Stimulated activated CD4-positive, alpha-beta T cell treated with anti-CD3 and anti-CD28 coated beads, Interleukin-2, amount 100 ng/mL, for 24 hours (primary cell): ENCODE measurements around the gene GSTT2B.
A peak's percentile ranks its signal among the peaks of the same experiment; 100 is the strongest.
"Not testable (repeated sequence)": the region's sequence is repeated elsewhere in the genome, so short reads cannot be mapped to it uniquely, and the experiment has no call there.

Experiments
- DNase-seq, 2 donors: peaks; one replicate each; pipeline ENCODE4 v3.0.0-alpha.2; 2020

Gene GSTT2B

DNA sequence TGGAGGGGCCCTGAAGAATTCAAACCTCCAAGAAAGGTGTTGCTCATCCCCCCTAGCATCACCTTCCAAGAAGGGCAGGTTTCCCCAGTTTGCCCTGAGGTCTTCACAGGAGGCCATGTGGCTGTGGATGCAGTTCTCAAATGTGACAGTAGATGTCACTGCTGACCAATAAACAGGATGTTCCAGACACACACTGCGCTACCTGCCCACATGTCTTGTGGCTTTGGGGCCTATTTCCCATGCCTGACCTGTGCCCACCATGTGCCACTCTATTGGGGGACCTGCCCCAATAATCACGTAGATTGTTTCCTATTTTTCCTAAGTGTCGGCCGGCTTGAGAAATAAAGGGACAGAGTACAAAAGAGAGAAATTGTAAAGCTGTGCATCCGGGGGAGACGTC is 23.4 kb upstream of the GSTT2B start:
- DNase-seq: peak; percentile 10 to 84

DNA sequence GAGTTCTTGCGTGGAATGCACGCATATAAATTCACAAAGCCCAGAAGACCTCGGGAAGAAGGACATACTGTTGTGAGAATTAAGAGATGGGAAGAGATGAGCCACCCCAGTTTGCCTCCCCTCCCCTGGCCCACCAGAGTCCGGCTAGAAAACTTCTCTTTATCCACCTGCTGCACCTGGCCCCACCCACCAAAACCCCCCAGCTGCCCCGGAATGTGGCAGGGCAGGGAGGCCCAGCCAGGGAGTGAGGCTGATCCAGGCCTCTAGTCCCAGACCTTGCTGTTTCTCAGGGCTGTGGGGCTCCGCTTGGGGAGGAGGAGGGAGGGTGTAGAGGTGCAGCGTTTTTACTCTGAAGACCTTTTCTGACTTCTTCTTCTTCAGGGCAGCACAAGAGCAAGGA is 19.6 kb upstream of the GSTT2B start:
- not testable (repeated sequence) for DNase-seq

DNA sequence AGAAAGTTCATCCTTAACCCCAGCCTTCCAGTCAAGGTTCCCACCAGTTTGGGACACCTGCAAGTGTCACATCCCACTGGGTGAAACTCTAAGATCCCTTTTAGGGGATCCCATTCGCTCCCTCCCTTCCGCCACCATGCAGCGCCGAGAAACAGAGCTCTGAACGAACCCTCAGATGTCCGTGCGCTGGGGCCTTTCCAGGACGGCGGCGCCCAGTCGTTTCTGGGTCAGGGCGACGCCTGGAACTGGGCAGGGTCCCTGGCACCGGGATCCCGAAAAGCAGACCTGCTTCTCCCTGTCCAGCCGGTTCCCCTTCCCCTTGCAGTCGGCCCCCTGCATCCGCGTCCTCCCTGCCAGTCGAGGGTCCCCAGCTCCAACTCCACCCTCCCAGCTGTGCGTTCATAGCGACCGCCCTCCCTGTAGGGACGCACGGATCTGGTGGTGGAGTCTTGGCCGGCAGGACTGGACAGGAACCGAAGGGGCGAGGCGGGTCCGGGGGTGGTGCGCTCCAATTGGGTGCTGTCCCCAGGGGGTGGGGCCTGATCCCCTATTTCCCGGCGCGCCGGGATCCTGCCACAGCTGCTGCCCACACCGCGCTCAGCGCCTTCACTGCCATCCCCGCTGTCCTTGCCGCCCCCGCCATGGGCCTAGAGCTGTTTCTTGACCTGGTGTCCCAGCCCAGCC is 18.7 kb upstream of the GSTT2B start, which contains the start of gene GSTT2:
TSS of gene GSTT2 (plus strand) at position 578 of the 684 bp plus-strand sequence.
- DNase-seq: not testable (repeated sequence)

DNA sequence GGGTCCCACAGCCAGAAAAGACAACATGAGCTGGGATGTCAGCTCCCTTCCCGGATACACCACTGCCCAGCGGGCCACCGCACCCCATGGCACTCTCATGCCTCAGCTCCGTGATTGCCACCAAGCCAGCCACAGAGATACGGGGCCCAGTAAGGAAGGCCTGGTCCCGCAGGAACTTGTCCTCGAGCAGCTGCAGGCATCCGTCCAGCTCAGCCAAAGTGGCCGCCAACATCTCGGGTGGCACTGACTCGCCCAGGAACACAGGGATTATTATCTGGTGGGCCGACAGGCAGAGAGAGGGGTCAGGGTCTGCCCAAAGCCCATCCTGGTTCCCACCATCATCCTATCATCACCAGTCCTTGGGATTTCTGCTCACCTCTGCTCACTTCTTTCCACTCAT is 16.3 kb upstream of the GSTT2B start:
- not testable (repeated sequence) for DNase-seq

DNA sequence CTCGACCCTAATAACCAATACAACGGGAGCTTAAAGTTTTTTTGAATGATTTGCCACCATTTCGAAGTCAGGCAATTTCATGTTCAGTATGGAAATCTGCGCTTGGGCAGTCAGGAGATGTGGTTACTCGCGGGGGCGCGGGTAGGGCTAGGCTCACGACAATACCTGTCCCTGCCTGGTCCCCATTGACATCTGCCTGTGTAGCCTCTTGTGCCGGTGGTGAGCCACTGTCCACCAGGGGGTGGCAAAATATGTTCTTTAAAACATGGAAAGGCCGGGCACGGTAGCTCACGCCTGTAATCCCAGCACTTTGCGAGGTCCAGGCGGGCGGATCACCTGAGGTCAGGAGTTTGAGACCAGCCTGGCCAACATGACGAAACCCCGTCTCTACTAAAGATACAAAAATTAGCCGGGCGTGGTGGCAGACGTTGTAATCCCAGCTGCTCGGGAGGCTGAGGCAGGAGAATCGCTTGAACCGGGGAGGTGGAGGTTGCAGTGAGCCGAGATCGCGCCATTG is 13.9 kb upstream of the GSTT2B start:
- not testable (repeated sequence) for DNase-seq

DNA sequence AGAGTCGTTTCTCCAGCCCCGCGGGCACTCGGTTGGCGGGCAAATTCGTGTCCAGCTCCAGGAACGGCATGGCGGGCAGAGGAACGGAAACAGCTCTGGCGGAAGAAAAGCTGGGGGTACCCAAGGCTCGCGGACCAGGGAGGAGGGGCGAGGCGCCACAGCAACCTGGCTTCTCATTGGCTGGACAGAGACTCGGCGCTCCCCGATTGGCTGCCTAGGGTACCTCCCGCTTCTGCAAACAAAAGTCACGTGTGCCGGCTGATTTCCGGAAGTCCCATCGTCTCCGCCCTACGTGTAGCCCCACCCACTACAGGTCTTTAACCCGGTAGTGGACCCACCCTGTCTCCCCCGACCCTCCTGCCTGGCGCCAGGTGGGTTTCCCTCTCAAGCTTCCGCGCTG is 13.3 kb upstream of the GSTT2B start, which contains the start of gene DDT:
TSS of gene DDT (minus strand) at position 97 of the 400 bp plus-strand sequence. CDS start at position 70, 27 bp downstream.
- DNase-seq: not testable (repeated sequence)

DNA sequence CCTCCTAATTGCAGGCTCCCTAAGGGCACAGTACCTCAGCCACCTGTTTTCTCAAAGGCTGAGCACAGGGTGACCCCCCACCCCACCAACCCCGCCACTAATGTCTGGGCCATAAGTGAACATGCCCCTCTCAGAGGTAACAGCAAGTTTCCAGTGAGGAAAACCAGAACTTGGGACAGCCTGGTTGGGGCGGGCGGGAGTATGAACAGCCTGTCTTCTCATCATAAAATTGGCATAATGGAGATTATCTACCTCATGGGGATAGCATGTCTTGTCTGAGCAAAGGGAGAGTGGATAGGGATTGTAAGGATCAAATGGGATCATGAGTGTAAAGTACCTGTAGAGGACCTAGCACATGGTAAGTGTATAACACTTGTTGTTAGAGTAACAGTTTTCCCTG is 10.9 kb upstream of the GSTT2B start:
- not testable (repeated sequence) for DNase-seq

DNA sequence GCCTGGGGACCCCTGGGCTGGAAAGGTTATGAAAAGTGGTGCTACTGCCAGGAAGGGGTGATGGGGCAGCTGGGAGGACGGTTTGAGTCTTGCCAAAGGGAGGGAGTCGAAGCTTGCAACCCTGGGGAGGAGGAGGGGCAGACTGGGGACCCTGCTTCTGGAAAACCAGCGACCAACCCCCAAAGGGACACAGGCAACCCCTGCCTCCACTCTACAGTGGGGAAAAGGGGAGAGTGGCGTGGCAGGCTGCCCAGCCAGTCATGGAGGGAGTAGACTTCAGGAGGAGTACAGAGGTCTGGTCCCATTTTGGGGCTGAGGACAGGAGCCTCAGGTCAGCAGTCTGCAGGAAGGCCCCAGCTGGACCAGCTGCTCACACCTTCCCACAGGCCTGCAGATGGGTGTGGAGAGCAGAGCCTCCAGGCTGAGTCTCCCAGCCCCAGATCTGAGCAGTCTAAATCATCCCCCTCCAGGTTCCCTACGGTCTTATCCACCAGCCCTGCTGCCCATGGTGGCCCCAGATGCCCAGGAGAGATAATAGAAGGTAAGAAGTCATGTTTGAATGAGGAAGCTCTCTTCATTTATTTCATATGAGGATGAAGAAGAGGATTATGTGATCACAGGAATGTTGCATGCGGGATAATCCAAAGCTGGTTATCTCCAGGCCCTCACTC is 10.0 kb upstream of the GSTT2B start:
- DNase-seq: peak in 1 of 2 donors; percentile 20

DNA sequence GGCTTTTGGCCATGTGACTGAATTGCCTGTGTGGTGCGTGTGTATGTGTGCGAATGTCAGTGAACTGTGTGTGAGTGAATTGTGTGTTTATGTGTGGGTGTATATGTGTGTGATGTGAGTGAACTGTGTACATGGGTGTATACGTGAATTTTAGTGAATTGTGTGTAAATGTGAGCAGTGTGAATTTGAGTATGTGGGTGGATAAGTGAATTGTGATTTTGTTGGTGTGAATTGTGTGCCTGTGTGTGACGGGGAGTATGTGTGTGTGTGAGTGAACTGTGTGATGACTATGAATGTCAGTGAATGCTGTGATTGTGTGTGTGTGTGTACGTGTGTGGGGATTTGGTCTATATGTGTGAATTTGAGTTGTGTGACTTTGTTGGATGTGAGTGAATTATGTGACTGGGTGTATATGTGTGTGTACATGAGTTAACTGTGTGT is 9.2 kb upstream of the GSTT2B start:
- DNase-seq: no peak

DNA sequence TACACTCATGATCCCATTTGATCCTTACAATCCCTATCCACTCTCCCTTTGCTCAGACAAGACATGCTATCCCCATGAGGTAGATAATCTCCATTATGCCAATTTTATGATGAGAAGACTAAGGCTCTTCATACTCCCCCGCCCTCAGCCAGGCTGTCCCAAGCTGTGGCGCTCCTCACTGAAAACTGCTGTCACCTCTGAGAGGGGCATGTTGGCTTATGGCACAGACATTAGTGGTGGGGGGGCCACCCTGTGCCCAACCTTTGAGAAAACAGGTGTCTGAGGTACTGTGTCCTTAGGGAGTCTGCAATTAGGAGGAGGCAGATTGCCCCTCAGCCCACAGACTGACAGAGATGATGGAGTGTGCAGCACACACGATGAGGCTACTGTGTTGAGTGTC is 8.1 kb upstream of the GSTT2B start:
- DNase-seq: no peak

DNA sequence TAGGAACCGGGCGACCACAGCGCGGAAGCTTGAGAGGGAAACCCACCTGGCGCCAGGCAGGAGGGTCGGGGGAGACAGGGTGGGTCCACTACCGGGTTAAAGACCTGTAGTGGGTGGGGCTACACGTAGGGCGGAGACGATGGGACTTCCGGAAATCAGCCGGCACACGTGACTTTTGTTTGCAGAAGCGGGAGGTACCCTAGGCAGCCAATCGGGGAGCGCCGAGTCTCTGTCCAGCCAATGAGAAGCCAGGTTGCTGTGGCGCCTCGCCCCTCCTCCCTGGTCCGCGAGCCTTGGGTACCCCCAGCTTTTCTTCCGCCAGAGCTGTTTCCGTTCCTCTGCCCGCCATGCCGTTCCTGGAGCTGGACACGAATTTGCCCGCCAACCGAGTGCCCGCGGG is 5.6 kb upstream of the GSTT2B start, which contains the start of gene DDTL:
TSS of gene DDTL (plus strand) at position 321 of the 400 bp plus-strand sequence. CDS start at position 348, 27 bp downstream.
- DNase-seq: not testable (repeated sequence)

DNA sequence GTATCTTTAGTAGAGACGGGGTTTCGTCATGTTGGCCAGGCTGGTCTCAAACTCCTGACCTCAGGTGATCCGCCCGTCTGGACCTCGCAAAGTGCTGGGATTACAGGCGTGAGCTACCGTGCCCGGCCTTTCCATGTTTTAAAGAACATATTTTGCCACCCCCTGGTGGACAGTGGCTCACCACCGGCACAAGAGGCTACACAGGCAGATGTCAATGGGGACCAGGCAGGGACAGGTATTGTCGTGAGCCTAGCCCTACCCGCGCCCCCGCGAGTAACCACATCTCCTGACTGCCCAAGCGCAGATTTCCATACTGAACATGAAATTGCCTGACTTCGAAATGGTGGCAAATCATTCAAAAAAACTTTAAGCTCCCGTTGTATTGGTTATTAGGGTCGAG is 5.1 kb upstream of the GSTT2B start:
- DNase-seq: not testable (repeated sequence)

DNA sequence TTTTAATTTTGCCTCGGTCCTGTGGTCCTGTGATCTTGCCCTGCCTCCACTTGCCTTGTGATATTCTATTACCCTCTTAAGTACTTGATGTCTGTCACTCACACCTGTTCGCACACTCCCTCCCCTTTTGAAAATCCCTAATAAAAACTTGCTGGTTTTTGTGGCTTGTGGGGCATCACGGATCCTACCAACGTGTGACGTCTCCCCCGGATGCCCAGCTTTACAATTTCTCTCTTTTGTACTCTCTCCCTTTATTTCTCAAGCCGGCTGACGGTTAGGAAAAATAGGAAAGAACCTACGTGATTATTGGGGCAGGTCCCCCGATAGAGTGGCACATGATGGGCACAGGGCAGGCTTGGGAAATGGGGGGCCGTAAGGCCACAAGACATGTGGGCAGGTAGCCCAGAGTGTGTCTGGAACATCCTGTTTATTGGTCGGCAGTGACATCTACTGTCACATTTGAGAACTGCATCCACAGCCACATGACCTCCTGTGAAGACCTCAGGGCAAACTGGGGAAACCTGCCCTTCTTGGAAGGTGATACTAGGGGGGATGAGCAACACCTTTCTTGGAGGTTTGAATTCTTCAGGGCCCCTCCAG is 4.6 kb downstream of the GSTT2B start:
- peak; percentile 85 to 86 for DNase-seq

DNA sequence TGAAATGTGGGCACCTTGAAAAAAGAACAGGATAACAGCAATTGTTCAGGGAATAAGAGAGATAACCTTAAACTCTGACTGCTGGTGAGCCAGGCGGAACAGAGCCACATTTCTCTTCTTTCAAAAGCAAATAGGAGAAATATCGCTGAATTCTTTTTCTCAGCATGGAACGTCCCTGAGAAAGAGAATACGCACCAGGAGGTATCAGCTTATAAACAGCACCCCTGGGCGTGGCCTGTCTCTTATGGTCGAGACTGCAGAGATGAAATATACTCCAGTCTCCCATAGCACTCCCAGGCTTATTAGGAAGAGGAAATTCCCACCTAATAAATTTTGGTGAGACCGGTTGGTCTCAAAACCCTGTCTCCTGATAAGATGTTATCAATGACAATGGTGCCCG is 5.1 kb downstream of the GSTT2B start:
- DNase-seq: not testable (repeated sequence)

DNA sequence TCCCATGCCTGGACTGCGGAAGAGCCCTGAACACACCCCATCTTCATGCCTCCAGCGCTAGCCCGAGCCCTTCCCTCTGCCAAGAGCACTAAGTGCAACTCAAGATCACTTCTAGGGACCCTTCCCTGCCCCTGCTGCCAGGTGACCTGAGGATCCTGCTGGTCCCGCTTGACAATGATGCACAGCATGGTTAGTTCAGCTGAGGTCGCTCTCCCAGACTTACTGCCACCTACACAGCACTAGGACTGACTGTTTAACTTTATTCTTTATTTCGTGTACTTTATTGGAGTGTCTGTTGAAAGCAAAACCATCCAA is 6.0 kb downstream of the GSTT2B start:
- not testable (repeated sequence) for DNase-seq

DNA sequence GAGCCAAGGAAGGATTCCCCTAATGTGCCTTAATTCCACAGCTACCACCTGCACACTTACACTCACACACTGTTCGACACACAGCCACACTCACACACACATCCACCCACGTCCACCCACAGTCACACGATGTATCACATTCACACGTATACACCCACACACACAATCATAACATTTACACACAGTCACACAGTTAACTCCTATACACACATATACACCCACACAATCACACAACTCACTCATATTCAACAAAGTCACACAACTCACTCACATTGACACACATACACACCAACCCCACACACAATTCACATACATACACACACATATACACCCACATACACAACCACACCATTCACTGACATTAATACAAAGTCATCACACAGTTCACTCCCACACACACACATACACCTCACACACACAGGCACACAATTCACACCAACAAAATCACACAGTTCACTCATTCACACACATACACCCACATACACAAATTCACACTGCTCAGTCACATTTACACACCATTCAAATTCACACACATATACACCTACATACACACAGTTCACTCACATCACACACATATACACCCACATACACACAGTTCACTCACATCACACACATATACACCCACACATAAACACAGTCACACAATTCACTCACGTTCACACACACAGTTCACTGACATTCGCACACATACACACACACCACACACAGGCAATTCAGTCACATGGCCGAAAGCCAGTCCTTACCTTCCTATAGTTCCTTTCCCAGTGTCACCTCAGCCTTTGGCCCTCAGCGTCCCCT is 6.6 kb downstream of the GSTT2B start:
- DNase-seq: not testable (repeated sequence)

DNA sequence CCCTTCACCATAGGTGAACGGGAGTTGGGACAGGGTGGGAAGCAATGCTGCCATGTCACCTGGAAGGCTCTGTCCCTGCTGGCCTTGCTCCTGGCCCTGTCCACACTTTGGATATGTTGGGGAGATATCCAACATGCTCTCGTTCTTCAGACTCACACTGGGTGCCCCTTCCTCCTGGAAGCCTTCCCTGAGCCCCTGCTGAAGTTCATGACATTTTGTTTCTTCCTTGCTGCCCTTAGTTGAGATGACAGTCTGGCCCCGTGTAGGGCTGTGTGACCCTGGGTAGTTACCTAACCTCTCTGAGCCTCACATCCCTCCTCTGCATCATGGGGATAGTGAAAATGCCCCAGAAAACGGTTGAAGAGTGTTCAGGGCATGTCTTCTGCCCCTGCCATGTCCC is 7.5 kb downstream of the GSTT2B start:
- DNase-seq: not testable (repeated sequence)

DNA sequence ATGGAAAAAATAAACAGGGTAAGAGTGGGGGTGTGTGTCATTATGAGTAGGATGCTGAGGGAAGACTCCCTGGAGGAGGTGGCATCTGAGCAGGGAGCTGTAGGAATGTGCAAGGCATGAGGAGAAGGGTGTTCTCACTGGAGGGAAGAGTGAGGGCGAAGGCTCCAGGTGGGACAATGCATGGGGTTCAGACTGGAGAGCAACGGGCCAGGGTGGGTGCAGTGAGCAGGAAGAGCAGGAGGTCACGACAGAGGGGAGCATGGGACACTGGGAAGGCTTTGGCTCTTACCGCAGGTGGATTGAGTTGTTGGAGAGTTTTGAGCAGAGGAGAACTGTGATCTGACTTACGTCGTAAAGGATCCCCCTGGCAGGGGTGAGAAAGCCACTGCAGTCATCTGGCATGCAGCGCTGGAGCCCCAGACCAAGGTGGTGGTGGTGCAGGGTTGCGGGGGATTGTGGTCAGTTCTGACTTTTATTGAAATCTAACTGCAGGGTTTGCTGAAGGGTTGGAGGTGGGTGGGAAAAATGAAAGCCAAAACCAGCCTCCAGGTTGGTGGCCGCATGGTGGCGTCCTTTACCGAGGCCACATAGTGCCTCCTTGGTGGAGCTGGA is 8.1 kb downstream of the GSTT2B start:
- not testable (repeated sequence) for DNase-seq

DNA sequence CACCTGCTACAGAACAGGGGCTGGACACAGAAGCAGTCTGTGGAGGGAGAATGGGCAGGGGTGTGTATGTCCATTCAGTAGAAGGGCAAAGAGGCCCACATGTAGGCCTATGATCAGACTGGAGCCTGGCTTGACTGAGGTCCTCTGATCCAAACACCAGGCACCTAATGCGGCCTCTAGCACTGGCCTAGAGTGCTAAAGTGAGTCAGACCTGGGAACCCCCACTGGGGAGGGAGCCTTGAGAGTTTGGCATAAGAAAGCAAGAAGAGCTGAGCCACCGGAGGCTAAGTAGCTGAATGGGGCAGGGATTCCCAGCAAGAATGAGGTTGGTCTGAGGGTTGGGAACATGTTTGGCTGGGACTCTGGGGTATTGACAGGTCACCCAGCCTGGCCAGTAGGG is 9.6 kb downstream of the GSTT2B start:
- not testable (repeated sequence) for DNase-seq

DNA sequence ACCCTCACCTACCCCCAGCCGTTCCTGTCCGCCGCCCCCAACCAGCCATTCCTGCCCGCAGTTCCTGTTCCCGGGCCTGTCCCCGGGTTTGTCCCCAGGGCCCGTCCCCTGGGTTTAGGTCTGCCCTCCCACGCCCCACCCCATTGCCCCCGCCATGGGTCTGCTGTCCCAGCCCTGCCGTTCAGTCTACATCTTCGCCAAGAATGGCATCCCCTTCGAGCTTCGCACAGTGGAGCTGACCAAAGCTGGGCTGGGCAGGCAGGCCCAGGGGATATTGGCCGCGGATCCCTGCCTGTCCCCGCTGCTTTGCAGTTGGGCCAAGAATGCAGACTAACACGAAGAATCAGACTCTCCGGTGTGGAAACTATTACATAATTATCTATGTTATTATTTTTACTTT is 11.2 kb downstream of the GSTT2B start:
- DNase-seq: not testable (repeated sequence)

DNA sequence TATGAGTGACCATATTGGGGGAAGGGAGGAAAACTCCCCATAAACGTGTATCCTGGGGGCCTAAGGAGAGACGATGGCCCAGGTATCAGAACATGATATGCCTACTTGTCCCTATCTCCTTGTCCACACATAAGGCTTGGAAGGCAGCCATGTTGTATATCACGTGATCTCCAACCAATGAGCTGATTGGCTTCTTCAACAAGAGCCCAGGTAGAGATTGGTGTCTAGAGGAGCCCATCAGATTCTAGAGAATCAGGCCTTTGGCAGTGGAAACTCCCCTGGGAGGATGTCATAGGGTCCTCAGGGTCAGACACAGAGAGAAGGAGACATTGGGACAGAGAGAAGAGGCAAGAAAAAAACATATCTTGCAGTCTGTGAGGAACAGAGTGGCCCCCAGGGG is 13.6 kb downstream of the GSTT2B start:
- DNase-seq: not testable (repeated sequence)

DNA sequence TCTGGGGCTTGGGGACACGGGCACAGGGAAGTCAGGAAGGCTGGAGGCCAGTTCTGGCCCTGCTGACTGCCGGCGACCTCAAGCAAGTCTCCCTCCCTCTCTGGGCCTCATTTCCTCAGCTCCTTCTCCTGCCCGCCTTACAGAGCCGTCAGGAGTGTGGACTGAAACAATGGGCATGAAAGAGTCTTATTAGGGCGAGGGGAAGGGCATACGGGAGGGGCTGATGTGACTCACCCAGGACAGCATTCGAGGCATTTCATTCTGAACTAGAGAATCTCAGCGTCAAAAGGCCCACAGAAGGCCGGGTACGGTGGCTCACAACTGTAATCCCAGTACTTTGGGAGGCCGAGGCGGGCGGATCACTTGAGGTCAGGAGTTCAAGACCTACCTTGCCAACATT is 20.8 kb downstream of the GSTT2B start:
- not testable (repeated sequence) for DNase-seq
